Parathyroid adenoma (tissue), 2 donors: Measurements from ENCODE around the gene ZNF91.
"Not testable (repeated sequence)": the region's sequence is repeated elsewhere in the genome, so short reads cannot be mapped to it uniquely, and the experiment has no call there.

Source experiments
- H2AFZ ChIP-seq: fragments of 300-600 bp; sonication (generic); one replicate; pipeline ENCODE4 v1.7.0; 2017; ENCODE audit warnings: antibody characterized with exemption, mild to moderate bottlenecking
- H3K27ac ChIP-seq: fragments of 300-600 bp; sonication (generic); one replicate; pipeline ENCODE4 v1.7.0; 2017
- H3K27me3 ChIP-seq: fragments of 300-600 bp; sonication (generic); one replicate; pipeline ENCODE4 v1.7.0; 2017; ENCODE audit warnings: low read length; ENCODE audit not compliant: control insufficient read depth, insufficient read depth
- H3K36me3 ChIP-seq: fragments of 300-600 bp; sonication (generic); one replicate; pipeline ENCODE4 v1.7.0; 2017; ENCODE audit warnings: low read length; ENCODE audit not compliant: control insufficient read depth, insufficient read depth
- H3K4me1 ChIP-seq: fragments of 300-600 bp; sonication (generic); one replicate; pipeline ENCODE4 v1.7.0; 2017; ENCODE audit warnings: control low read depth
- H3K4me2 ChIP-seq: fragments of 300-600 bp; sonication (generic); one replicate; pipeline ENCODE4 v1.7.0; 2017; ENCODE audit warnings: low read length
- H3K4me3 ChIP-seq: fragments of 300-600 bp; sonication (generic); one replicate; pipeline ENCODE4 v1.7.0; 2017; ENCODE audit warnings: low read depth, low read length
- H3K79me2 ChIP-seq: fragments of 300-600 bp; sonication (generic); one replicate; pipeline ENCODE4 v1.7.0; 2017; ENCODE audit warnings: control low read depth
- H3K9ac ChIP-seq: fragments of 300-600 bp; sonication (generic); one replicate; pipeline ENCODE4 v1.7.0; 2017; ENCODE audit warnings: mild to moderate bottlenecking
- H3K9me3 ChIP-seq: fragments of 300-600 bp; sonication (generic); one replicate; pipeline ENCODE4 v1.7.0; 2017; ENCODE audit warnings: low read length; ENCODE audit not compliant: control insufficient read depth
- TF ChIP-seq, protein P1 (sequence below): fragments of 300-600 bp; sonication (generic); IDR thresholded peaks from one replicate; pipeline ENCODE4 v1.7.0; 2017; ENCODE audit warnings: antibody characterized with exemption, mild to moderate bottlenecking
- donor health status: primary hyperparathyroidism.

Gene ZNF91

DNA sequence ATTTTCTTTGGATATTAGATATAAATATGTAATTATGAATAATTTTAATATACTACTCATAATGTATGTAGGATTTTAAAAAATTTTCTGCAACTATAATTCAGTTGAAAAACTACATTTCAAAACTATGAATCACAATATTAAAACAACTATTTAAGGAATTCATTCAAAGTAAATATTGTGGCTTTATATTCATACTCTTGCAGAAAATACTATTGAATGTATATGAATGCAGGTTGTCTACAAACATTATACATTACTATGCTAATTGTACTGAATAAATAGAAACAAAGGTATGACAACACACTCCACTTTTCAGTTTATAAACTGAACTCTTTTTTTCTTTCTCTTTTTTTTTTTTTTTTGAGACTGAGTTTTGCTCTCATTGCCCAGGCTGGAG lies 14.2 kb downstream of the ZNF91 start:
- Histone ChIP-seq H3K9me3 (no peaks in the 10 kb centered on the region), H3K27ac (no peak overlapping the region), H3K79me2 (peaks cover 58% of the 10 kb centered on the region), H3K4me1 (peaks cover 12% of the 10 kb centered on the region), H3K9ac (no peak overlapping the region), H3K36me3 (peaks cover 3% of the 10 kb centered on the region), H3K27me3 (no peaks in the 10 kb centered on the region), H3K4me3 (no peak overlapping the region), H2AFZ (no peak overlapping the region), H3K4me2 (no peak overlapping the region)
- TF ChIP-seq, protein P1, sequence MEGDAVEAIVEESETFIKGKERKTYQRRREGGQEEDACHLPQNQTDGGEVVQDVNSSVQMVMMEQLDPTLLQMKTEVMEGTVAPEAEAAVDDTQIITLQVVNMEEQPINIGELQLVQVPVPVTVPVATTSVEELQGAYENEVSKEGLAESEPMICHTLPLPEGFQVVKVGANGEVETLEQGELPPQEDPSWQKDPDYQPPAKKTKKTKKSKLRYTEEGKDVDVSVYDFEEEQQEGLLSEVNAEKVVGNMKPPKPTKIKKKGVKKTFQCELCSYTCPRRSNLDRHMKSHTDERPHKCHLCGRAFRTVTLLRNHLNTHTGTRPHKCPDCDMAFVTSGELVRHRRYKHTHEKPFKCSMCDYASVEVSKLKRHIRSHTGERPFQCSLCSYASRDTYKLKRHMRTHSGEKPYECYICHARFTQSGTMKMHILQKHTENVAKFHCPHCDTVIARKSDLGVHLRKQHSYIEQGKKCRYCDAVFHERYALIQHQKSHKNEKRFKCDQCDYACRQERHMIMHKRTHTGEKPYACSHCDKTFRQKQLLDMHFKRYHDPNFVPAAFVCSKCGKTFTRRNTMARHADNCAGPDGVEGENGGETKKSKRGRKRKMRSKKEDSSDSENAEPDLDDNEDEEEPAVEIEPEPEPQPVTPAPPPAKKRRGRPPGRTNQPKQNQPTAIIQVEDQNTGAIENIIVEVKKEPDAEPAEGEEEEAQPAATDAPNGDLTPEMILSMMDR, result no peak

DNA sequence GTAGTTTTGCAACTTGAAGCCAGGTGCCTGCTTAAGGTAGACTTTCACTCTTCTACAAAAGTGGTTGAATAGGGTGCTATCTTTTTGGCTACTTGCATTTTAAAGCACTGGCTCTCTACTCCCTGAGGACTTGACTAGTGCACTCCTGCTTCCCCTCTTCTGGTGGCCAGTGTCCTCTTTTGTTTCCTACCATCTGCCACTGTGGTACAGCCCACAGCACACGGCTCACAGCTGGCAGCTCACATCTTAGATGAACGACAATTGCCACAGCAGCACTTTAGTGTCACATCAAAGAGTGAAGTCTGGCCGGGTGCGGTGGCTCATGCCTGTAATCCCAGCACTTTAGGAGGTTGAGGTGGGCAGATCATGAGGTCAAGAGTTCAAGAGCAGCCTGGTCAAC lies 15.6 kb downstream of the ZNF91 start:
- not testable (repeated sequence) for H3K27me3 ChIP-seq, H3K9me3 ChIP-seq, H3K36me3 ChIP-seq, H2AFZ ChIP-seq, H3K9ac ChIP-seq, H3K4me2 ChIP-seq, H3K4me3 ChIP-seq, H3K27ac ChIP-seq
- Histone ChIP-seq H3K4me1 (peaks cover 12% of the 10 kb centered on the region), H3K79me2 (peaks cover 53% of the 10 kb centered on the region)

DNA sequence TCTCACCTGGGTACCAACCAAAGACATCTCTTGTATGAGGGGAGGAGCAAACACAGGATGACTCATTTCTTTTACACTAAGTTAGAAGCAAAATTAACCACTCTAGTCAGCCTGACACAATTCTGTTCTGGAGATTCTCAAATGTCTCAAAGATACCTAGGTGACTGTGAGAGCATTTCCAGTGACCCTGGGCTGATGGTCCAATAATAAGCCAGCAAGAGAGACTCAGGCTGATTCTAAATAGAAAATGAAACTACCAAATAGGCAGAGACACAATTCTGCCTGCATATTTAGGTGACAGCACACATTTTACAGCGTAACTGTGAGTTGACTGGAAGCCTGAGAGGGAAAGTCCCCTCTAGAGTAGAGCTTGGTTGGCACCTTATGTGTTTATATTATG lies 16.3 kb downstream of the ZNF91 start:
- TF ChIP-seq, protein P1, result no peak
- Histone ChIP-seq H3K4me3 (no peak overlapping the region), H3K9me3 (no peaks in the 10 kb centered on the region), H3K9ac (no peak overlapping the region), H3K4me2 (no peak overlapping the region), H3K4me1 (peaks cover 12% of the 10 kb centered on the region), H3K27ac (no peak overlapping the region), H3K79me2 (peaks cover 46% of the 10 kb centered on the region), H3K36me3 (peaks cover 3% of the 10 kb centered on the region), H2AFZ (no peak overlapping the region), H3K27me3 (no peaks in the 10 kb centered on the region)

GRCh38 chr19:23377276-23377675 lies 18.0 kb downstream of the ZNF91 start:
- Histone ChIP-seq H3K36me3 (no peaks in the 10 kb centered on the region), H2AFZ (no peak overlapping the region), H3K4me3 (no peak overlapping the region), H3K9ac (no peak overlapping the region), H3K4me2 (no peak overlapping the region), H3K9me3 (no peaks in the 10 kb centered on the region), H3K4me1 (peaks cover 12% of the 10 kb centered on the region), H3K27ac (no peak overlapping the region), H3K27me3 (no peaks in the 10 kb centered on the region), H3K79me2 (peaks cover 34% of the 10 kb centered on the region)
- TF ChIP-seq, protein P1, result no peak

- H3K9ac ChIP-seq, result no peak overlapping the region
- H3K27ac ChIP-seq, result no peak overlapping the region
- H3K9me3 ChIP-seq, result peaks cover 16% of the 10 kb centered on the region
- no peak overlapping the region for H3K4me2 ChIP-seq
- no peaks in the 10 kb centered on the region for H3K27me3 ChIP-seq
- peaks cover 8% of the 10 kb centered on the region for H3K79me2 ChIP-seq
- peaks cover 5% of the 10 kb centered on the region for H3K36me3 ChIP-seq
- no peak overlapping the region for H2AFZ ChIP-seq
- TF ChIP-seq, protein P1, result no peak
- H3K4me3 ChIP-seq, result no peak overlapping the region
- H3K4me1 ChIP-seq, result no peaks in the 10 kb centered on the region
Observed at GRCh38 chr19:23366437-23366836, 28.8 kb downstream of the ZNF91 start.

DNA sequence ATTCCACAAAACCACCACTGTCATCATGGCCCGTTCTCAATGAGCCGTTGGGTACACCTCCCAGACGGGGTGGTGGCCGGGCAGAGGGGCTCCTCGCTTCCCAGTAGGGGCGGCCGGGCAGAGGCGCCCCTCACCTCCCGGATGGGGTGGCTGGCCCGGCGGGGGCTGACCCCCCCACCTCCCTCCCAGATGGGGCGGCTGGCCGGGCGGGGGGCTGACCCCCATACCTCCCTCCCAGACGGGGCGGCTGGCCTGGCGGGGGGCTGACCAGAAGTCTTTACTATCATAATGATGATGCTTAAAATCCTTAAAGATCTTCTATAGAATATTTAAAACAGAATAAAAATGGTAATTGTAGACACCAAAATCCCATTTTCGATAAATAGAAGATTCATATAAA lies 29.2 kb downstream of the ZNF91 start:
- H3K9ac ChIP-seq, H3K4me2 ChIP-seq, H3K27ac ChIP-seq, H3K4me3 ChIP-seq, H3K36me3 ChIP-seq, H3K79me2 ChIP-seq, H2AFZ ChIP-seq, H3K27me3 ChIP-seq, H3K4me1 ChIP-seq: not testable (repeated sequence)
- H3K9me3 ChIP-seq, result peaks cover 16% of the 10 kb centered on the region
